HG03378 (cell line): Measurements from ENCODE around the gene TANGO6.

Experiments used
- ATAC-seq: cut with Tn5 transposase; IDR thresholded peaks from one replicate; pipeline ENCODE4 v1.9.1; 2021; ENCODE audit warnings: mild to moderate bottlenecking, moderate library complexity; ENCODE audit not compliant: unreplicated experiment

The TANGO6 gene

GRCh38 chr16:68907297-68907696, 64.0 kb downstream of the TANGO6 start:
- ATAC-seq = no peak

DNA sequence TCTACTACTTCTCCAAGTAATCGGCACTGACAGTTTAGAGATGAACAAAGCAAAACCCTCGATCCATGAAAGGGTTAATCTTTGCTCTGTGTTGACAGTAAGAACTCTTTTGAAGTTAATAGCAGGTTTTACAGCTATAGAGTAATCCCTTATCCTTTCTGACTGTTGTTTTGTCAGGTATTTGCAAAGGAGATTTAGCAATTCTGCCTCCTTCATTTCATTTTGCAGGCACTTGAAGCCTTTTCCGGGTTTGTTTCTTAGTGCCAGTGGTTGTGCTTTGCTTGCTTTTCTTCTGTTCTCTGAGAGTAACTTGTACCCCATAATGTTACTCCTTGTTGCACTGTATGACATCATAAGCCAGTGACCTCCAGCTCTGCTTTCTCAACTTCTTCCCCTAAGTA, 64.5 kb downstream of the TANGO6 start:
- ATAC-seq = no peak

- ATAC-seq = no peak
Observed at GRCh38 chr16:68909099-68909733, 65.9 kb downstream of the TANGO6 start.

DNA sequence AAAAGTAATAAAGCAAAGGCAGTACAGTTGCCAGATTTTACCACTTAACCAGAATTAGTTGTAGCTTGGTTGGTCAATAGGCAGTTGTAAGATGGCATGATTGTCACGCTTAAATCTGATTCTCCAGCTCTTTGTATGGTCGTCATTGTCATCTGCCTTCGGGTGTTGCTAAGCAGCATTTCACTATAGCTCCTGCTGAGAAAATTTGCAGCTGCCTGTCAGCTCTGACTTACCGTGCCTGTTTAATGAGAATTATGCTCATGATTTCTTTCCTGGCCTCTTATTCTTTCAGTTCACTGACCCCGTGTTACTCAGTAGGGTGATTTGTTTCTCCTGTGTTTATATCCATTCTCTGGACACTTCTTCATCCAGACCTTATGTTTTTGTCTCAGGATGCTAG, 66.7 kb downstream of the TANGO6 start:
- ATAC-seq = no peak

GRCh38 chr16:68915589-68915988, 72.3 kb downstream of the TANGO6 start:
- ATAC-seq = no peak

GRCh38 chr16:68917541-68917940, 74.2 kb downstream of the TANGO6 start:
- no peak for ATAC-seq

- no peak for ATAC-seq
Observed at GRCh38 chr16:68920349-68920748, 77.0 kb downstream of the TANGO6 start.

- ATAC-seq = no peak
Observed at GRCh38 chr16:68921637-68922036, 78.3 kb downstream of the TANGO6 start.

DNA sequence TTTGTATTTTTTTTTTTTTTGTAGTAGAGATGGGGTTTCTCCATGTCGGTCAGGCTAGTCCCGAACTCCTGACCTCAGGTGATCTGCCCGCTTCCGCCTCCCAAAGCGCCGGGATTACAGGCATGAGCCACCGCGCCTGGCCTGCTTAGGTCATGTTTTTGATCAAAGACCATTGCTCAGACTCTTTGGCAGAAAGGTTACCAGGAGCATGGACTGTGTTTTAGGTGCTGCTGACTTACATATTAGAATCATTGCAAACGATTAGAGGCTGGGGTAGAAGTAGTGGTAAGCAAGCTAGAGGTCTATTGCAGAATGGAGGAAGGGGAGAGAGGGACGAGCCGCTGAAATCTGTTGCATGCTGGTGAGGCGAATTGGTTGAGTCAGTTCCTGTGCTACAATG, 79.8 kb downstream of the TANGO6 start:
- ATAC-seq = no peak

GRCh38 chr16:68927018-68927417, 83.7 kb downstream of the TANGO6 start:
- ATAC-seq = no peak

- no peak for ATAC-seq
Observed at GRCh38 chr16:68931196-68931595, 87.9 kb downstream of the TANGO6 start.

GRCh38 chr16:68934402-68934801, 91.1 kb downstream of the TANGO6 start:
- no peak for ATAC-seq

DNA sequence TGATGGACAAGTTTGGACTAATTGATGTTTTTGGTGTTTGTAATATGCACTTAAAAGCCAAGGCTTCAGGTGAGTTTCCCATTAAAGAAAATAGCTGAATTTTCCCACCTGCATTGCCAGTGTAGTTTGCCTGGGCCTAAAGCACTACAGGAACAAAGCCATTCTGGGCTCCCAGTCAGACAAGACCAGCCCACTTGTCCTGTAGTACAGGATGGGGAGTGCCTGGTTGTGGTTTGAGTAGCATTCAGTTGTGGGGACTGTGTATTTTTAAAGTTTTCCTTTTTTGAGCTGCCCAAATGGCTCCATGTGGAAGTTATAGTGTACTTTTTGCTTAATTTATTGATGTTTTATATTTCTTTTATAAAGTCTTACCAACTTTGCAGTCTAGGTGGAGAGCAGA, 91.7 kb downstream of the TANGO6 start:
- ATAC-seq = no peak

DNA sequence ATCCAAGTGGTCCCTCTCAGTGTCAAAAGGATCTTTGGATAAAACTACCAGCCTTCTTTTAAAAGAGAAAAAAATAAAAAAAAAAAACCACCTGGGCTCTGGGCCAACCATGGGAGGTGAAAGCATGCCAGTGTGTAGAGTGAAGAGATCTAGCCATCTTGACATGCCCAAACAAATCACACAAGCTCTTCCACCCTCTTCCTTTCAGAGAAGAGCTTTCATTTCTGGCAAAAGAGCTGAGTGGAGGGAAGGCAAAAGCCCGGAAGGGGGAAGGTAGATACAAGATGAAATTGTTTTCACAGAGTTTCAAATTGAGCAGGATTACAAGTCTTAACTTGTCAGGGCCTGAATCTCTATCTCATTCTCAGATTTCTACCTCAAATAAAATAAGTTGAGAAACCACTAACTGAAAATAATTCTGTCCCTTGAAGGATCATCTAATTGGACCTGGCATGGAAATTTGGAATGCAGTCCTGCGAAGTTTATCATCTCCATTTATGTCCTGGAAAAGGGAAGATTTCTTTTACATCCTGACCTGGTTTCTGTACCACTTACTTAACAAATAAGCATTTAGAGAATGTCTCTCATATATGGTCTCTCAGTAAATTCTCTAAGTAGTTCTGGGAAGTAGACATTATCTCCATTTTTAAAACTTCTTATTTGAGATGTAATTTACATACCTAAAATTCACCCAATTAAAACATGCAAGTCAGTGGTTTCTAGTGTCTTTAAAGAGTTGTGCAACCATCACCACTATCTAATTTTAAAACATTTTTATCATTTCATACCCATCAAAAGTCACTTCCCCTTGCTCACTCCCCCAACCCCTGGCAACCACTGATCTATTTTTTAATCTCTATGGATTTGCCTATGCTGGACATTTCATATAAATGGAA, 93.7 kb downstream of the TANGO6 start:
- no peak for ATAC-seq

DNA sequence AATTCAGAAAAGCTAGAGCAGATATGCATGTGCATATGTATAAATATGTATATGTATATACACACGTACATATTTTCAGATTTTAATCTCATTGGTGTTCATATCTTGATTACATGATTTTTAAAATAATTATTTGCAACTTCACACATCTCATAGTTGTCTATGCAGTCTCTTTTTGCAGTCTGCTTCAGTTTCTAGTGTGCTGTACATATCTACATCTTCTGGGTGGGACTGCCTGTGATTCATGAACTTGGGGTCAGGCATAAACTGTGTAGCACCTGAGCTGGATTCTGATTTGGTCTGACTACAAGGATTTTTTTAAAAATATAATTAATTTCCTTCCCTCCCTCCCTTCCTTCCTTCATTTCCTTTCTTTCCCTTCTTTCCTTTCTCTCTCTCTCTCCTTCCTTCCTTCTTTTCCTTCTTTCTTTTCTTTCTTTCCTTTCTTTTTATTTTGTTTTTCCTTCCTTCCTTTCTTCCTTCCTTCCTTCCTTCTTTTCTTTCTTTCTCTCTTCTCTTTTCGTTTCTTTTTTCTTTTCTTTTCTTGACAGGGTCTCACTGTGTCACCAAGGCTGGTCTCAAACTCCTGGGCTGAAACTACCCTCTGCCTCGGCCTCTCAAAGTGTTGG, 96.5 kb downstream of the TANGO6 start:
- ATAC-seq = no peak

DNA sequence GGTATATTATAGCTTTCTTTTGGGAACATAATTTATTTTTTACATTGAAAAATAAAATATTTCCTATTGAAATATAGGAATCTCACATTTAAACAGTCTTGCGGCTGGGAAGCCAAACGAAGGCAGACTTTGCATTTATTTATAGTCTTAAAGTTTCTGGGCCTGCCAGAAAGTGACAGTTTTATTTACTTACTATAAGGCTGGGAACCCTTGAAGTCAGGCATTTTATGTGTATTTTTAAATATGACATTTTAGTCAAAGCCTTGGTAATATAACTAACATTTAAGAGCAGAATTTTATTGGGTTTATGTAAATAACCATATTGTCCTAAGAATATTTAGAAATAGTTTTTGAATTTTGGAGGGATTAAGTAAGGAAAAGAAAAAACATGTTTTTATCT, 97.5 kb downstream of the TANGO6 start:
- no peak for ATAC-seq

- no peak for ATAC-seq
Observed at GRCh38 chr16:68943961-68944360, 100.6 kb downstream of the TANGO6 start.

GRCh38 chr16:68948230-68948910, 105.0 kb downstream of the TANGO6 start:
- no peak for ATAC-seq

DNA sequence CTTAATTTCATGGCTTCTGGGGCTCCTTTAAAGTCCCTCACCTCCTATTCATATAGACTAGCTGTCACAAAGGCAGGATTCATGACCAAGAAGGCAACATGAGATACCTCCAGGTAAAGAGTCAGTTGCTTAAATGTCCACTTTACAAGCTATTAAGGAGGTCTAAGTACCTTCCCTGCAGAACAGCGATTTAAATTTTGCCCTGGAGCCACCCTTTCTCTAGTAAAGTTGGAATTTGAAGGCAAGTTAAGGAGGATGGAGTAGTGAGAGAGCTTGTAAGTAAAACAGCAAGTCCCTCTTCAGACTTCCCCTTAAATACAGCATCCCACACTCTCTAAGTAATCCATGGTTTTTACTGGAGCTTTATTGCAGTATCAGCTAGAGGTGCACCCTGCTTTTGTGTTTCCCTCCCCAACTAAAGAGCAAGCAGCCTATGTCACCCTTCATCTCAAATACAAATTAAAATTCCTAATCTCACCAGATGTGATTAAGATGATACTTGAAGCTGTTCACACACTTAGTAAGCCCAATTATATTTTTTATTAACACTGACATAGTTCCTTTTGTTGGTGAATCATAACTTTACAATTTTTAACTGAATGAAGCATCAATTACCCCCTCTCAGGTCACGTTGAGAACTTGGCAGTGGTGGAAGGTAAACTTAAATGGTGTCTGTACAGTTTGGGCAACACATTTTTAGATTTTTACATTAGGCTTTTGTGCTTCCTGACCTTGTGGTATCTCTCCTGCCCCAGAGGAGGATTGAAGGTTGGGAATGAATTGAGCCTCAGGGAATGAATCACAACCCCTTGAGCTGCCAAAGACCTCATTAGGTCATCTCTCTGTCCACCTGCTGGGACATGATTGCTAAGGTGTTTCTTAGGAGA, 108.9 kb downstream of the TANGO6 start:
- ATAC-seq = no peak

- ATAC-seq = no peak
Observed at GRCh38 chr16:68954911-68955635, 111.7 kb downstream of the TANGO6 start.
